Measurements from ENCODE around the gene YBEY.

YBEY gene

GRCh38 chr21:46328151-46328550, 42.0 kb downstream of the YBEY start:
- DNase-seq (ENCODE audit: low spot score) = no peak

GRCh38 chr21:46329796-46330195, 43.7 kb downstream of the YBEY start:
- DNase-seq (ENCODE audit: low spot score) = no peak

GRCh38 chr21:46334351-46335140, 48.4 kb downstream of the YBEY start:
- DNase-seq (ENCODE audit: low spot score) = no peak

- DNase-seq (ENCODE audit: low spot score) = no peak
These were observed 50.5 kb downstream of the YBEY start for GRCh38 chr21:46336603-46337002.

- no peak for DNase-seq (ENCODE audit: low spot score)
These were observed 54.9 kb downstream of the YBEY start for GRCh38 chr21:46340998-46341397.

GRCh38 chr21:46344219-46344915, 58.2 kb downstream of the YBEY start:
- DNase-seq (ENCODE audit: low spot score) = no peak

- no peak for DNase-seq (ENCODE audit: low spot score)
These were observed 59.7 kb downstream of the YBEY start for GRCh38 chr21:46345861-46346260.

- DNase-seq (ENCODE audit: low spot score) = no peak
These were observed 60.4 kb downstream of the YBEY start for GRCh38 chr21:46346296-46347202.

- DNase-seq (ENCODE audit: low spot score) = no peak
These were observed 61.0 kb downstream of the YBEY start for GRCh38 chr21:46347203-46347550.

Measured in SW480 (cell line).